Ramos (cell line): ENCODE measurements around the gene LRFN4.

ENCODE experiments used
- in situ Hi-C: fragments of 300-500 bp; cut with MboI; formaldehyde crosslinking; loops from one replicate; pipeline ENCODE4 v1.14.3; 2022; ENCODE audit warnings: low sequenced_read_pairs; ENCODE audit not compliant: unreplicated experiment

LRFN4 gene

DNA sequence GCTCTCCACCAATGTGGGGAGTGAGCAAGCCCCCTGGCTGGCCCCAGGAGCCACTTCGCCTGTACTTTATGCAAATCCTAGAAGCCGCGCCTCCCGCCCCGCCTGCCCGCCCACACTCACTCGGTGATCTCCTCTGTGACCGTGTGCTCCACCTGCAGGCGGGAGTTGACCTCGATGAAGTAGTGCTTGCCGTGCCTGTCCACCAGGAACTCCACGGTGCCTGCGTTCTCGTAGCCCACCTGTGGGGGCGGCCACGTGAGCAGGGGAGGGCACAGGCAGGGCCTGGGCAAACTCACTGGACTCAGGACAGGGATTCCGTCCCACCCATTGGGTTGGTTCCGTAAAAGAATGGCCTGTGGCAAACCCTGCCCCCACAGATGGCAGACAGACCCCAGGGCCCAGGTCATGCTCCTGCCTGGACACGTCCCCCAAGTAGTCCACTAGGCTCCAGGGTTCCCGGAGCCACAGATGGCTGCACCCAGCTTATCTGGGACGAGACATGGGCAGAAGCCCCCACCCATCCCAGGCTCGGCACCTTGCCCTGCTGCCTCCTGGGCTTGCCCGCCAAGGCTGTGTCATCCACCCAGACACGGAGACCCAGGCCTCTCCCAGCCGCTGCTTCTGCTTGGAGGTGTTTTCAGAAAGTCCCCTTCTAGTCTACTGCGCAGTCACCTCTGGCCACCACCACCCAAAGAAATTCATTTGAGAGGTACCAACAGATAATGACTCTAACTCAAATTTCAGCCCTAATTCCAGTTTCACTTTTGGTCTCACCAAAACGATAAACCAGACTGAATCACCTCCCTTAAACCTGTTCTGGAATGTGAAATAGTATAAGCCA, 12.1 kb downstream of the LRFN4 start:
- in situ Hi-C loops, result no loop called here

DNA sequence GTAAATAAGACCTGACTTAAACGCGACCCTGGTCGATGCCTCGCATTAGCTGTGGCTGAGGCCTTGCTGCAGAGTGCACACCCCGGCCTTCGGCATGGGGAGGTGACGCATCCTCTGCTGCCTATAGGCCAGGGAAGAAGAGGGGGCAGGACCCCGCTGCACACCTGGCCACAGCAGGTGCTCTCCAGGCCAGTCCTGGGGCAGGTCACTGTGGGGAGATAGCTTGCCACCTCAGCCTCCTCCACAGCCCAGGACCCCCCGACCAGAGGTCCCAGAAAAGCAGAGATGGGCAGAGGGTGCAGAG, 12.7 kb downstream of the LRFN4 start:
- in situ Hi-C loops, result no loop called here

DNA sequence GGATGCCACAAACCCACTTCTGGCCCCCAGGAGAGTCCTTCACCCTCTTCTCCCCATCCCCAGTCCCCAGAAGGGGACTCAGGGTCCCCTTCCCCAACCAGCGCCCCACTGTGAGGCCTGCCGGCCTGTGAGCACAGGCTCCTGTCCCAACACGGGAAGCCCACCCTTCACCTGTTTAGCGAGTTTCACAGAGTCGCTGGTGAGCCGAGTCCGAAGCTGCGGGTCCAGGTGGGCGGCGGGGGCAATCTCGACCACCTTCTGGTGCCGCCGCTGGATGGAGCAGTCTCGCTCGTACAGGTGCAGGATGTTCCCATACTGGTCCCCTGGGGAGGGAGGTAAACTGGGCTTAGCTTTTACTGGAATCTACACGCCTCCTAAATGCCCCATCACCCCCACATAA, 13.3 kb downstream of the LRFN4 start:
- in situ Hi-C loops, result no loop called here

GRCh38 chr11:66870616-66871520, 14.0 kb downstream of the LRFN4 start:
- in situ Hi-C loops, result no loop called here

DNA sequence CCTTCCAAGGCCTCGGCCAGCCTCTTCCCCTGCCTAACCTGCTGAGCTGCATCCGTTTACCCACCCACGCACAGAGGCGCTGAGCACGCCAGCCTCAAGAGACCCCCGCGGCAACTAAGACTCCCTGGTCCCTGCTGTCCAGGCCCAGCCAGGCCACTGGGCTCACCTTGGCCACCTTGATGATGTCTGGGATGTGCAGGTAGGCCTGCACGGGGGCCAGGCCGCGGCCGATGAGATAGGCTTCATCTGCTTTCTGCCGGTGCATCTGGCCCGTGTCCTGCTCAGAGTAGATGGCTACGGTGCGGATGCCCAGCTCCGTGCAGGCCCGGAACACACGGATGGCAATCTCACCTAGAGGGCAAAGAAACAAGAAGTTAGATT, 14.6 kb downstream of the LRFN4 start:
- in situ Hi-C loops, result no loop called here

GRCh38 chr11:66874232-66874631, 17.4 kb downstream of the LRFN4 start:
- in situ Hi-C loops, result no loop called here

GRCh38 chr11:66875378-66875777, 18.5 kb downstream of the LRFN4 start:
- in situ Hi-C loops, result no loop called here

GRCh38 chr11:66877588-66878385, 20.9 kb downstream of the LRFN4 start:
- in situ Hi-C loops, result no loop called here

DNA sequence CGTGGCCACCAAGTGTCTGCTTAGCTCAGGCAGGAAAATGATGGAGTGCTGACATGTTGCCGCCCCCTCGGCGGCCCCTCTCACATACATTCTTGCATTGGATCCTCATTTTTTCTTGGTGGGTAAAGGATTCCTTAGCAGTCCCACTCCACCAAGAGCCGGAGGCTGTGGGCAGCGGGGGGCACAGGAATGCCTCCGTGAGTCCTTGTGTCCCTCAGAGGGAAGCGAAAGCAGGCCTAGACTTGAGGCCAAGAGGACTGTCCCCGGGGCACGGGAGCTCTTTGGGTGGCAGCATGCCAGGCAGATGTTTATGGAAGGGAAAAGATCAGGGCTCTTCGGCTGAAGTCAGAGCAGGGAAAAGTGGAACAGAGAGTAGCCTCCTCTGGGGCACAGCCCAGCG, 21.6 kb downstream of the LRFN4 start:
- in situ Hi-C loops, result no loop called here

- in situ Hi-C loops, result no loop called here
These were observed 22.1 kb downstream of the LRFN4 start for GRCh38 chr11:66879000-66879399.

DNA sequence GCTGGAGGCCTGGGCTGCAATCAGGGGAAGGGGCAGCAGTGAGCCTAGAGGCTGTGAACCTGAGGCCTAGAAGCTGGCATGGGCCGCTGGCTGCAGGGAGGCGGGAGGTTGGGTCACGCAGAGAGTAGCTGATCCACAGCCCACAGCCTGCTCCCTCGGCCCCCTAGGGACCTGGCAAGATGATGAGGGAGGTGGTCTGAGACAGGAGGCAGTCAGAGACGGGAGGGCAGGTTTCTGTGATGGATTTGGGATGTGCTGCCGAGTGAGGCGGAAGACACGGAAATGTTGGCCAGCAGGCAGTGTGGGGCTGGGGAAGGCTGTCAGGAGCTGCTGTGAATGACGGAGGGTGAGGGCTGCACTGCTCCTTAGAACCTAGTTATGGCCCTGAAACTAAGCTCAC, 22.7 kb downstream of the LRFN4 start:
- in situ Hi-C loops, result no loop called here

GRCh38 chr11:66879999-66880398, 23.1 kb downstream of the LRFN4 start:
- in situ Hi-C loops, result loop anchor here (5.0 to 10.0 kb wide), 2 partner anchors 38 to 475 kb away; partner anchors contain the start of gene RCE1

DNA sequence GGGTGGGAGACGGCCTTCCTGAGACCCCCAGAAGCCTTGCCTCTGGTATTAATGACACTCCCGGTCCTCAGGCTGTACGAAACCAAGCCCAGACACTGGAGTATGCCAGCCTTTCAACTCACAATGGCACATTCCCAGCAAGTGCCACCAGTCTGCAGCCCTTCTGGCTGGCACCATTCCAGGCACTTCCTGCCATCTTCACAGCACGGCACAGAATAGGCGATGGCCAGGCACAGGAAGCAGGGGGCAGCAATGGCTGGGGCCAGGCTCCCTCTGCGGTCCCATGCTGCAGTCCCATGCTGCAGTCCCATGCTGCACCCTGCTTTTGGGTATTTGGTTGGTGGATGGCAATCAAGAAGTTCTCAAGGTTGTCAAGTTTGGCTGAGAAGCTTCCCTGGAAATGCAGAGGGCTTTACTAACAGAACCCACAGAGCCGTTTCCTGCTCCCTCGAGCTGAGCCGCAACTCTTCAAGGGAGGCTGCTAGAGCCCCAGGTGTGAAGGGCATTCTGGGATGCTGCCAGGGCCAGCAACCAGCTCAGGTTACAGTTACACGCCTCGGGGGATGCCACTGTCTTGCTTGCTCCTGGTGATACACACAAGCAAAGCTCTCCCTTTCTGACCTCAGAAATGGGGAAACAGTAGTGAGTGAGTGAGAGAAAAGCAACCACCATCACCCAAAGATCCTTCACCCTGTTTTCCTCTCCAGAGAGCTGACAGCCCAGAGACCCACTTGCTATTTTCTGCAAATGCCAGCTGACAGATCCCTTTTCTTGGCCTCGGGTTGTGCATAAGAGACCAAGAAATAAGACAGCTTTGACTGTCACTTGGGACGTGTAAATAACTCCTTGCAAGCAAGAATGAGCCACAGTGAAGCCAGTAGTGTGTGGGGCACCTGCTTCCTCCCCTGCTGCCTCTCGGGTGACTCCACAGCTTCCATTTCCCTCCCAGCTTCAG, 23.9 kb downstream of the LRFN4 start:
- in situ Hi-C loops, result loop anchor here (5.0 to 10.0 kb wide), 2 partner anchors 38 to 476 kb away; partner anchors contain the start of gene RCE1

DNA sequence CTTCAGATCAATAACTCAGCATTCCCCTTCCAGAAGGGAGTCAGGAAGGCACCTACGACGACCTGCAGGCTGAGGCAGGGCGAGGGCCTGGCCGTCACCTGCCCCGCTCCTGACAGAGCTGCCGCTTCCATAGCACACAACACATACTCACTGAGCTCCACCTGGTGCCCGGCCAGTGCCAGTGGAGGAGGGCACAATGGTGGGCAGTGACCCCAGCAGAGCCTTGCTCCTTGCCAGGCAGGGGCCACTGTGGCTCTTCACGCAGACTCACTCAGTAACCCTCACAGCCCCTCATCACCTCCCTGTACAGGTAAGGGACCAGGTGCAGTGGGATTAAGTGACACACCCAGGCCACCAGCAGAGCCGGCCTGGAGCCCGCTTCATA, 24.6 kb downstream of the LRFN4 start:
- in situ Hi-C loops, result loop anchor here (5.0 to 10.0 kb wide), 2 partner anchors 39 to 477 kb away; partner anchors contain the start of gene RCE1

DNA sequence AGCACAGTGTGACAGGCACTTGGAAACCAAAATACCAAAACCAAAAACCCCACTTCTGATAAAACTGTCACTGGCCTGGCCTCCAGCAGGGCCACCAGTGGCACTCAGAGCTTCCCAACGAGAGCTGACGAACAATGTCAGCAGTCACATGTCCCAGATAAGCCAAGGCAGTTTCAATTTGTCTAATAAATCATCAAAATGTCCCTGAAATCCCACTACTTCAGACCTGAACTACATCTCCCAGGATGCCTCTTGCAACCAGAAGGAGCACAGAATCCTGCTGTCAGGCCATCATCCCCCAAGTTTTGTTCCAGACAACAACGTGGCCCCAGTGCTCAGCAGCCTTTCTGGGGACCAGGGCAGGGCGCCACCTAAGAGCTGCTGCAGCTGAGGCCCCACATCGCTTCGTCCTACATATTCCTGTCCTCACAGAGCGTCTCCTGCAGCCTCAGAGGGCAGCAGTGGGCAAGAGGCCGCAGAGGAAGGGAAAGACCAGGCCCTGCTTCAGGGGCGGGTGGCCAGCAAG, 25.1 kb downstream of the LRFN4 start:
- in situ Hi-C loops, result loop anchor here (5.0 to 10.0 kb wide), 2 partner anchors 40 to 477 kb away; partner anchors contain the start of gene RCE1

- in situ Hi-C loops, result loop anchor here (5.0 to 10.0 kb wide), 2 partner anchors 40 to 478 kb away; partner anchors contain the start of gene RCE1
These were observed 25.7 kb downstream of the LRFN4 start for GRCh38 chr11:66882561-66883015.

- in situ Hi-C loops, result loop anchor here (5.0 to 10.0 kb wide), 2 partner anchors 41 to 478 kb away; partner anchors contain the start of gene RCE1
These were observed 26.4 kb downstream of the LRFN4 start for GRCh38 chr11:66883016-66883965.

GRCh38 chr11:66884443-66884842, 27.6 kb downstream of the LRFN4 start:
- in situ Hi-C loops, result loop anchor here (5.0 to 10.0 kb wide), 2 partner anchors 42 to 480 kb away; partner anchors contain the start of gene RCE1
